A549 (cell line): Measurements from ENCODE around the gene REELD1.

Source experiments
- EP300 ChIP-seq, 2 experiments: fragments of >200 bp; sonication (Bioruptor Twin); formaldehyde crosslinking; IDR thresholded peaks; 2 replicates in 1 of 2; 3 replicates in 1 of 2; pipeline ENCODE4 v1.6.1; 2016 to 2017
- POLR2AphosphoS2 ChIP-seq: conservative IDR thresholded peaks from 2 replicates; pipeline ENCODE4 v1.6.1; 2012; ENCODE audit warnings: low read length, improper control_type of control experiment, inconsistent platforms
- TF ChIP-seq, protein P1 (sequence below): fragments of >200 bp; sonication (Bioruptor Twin); formaldehyde crosslinking; IDR thresholded peaks from 3 replicates; pipeline ENCODE4 v1.6.1; 2016
- TF ChIP-seq, protein P2 (sequence below): fragments of >200 bp; sonication (Bioruptor Twin); formaldehyde crosslinking; IDR thresholded peaks from 3 replicates; pipeline ENCODE4 v1.5.1; 2016

- no peak for TF ChIP-seq POLR2AphosphoS2
- TF ChIP-seq, protein P1, sequence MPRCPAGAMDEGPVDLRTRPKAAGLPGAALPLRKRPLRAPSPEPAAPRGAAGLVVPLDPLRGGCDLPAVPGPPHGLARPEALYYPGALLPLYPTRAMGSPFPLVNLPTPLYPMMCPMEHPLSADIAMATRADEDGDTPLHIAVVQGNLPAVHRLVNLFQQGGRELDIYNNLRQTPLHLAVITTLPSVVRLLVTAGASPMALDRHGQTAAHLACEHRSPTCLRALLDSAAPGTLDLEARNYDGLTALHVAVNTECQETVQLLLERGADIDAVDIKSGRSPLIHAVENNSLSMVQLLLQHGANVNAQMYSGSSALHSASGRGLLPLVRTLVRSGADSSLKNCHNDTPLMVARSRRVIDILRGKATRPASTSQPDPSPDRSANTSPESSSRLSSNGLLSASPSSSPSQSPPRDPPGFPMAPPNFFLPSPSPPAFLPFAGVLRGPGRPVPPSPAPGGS = no peak
- no peak for TF ChIP-seq EP300 (IDR thresholded peaks at IDR 0.05)
- TF ChIP-seq, protein P2, sequence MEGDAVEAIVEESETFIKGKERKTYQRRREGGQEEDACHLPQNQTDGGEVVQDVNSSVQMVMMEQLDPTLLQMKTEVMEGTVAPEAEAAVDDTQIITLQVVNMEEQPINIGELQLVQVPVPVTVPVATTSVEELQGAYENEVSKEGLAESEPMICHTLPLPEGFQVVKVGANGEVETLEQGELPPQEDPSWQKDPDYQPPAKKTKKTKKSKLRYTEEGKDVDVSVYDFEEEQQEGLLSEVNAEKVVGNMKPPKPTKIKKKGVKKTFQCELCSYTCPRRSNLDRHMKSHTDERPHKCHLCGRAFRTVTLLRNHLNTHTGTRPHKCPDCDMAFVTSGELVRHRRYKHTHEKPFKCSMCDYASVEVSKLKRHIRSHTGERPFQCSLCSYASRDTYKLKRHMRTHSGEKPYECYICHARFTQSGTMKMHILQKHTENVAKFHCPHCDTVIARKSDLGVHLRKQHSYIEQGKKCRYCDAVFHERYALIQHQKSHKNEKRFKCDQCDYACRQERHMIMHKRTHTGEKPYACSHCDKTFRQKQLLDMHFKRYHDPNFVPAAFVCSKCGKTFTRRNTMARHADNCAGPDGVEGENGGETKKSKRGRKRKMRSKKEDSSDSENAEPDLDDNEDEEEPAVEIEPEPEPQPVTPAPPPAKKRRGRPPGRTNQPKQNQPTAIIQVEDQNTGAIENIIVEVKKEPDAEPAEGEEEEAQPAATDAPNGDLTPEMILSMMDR = no peak
Observed at GRCh38 chr4:146212781-146213180, 1.6 kb upstream of the REELD1 start.
